CD14-positive monocyte (primary cell): Measurements from ENCODE around the gene SLC12A6. TPM values are rescaled to one million over a fixed set of nuclear protein-coding genes. Genes with fewer than 3 reads are reported as not detected.

Source experiments
- DNase-seq, 3 donors: peaks; one replicate each; pipeline ENCODE4 v3.0.0-alpha.2; 2011 to 2022
- H2AFZ ChIP-seq: 2 replicates; pipeline ENCODE4 v1.6.0; 2012; ENCODE audit warnings: mild to moderate bottlenecking, low read depth, low read length, inconsistent platforms; ENCODE audit not compliant: insufficient read depth, poor library complexity, severe bottlenecking
- H3K27ac ChIP-seq, 2 donors: 1 replicate in 1 of 2; 2 replicates in 1 of 2; pipeline ENCODE4 v1.5.1; 2012 to 2013; ENCODE audit warnings: low read length in 2 of 2, control low read depth in 1 of 2, inconsistent platforms in 1 of 2, low read depth in 1 of 2, mild to moderate bottlenecking in 1 of 2
- H3K27me3 ChIP-seq, 2 donors: one replicate each; pipeline versions ENCODE4 v1.6.0 to v1.6.1; 2011 to 2013; ENCODE audit warnings: low read length in 2 of 2; ENCODE audit not compliant: control insufficient read depth in 2 of 2, insufficient read depth in 2 of 2
- H3K36me3 ChIP-seq, 2 donors: replicated peaks in 1 of 2; 1 replicate in 1 of 2; 2 replicates in 1 of 2; pipeline versions ENCODE4 v1.5.1 to v1.6.1; 2012 to 2013; ENCODE audit warnings: low read length in 2 of 2, control low read depth in 1 of 2, inconsistent platforms in 1 of 2, mild to moderate bottlenecking in 1 of 2; ENCODE audit not compliant: insufficient read depth in 2 of 2, control insufficient read depth in 1 of 2
- H3K4me1 ChIP-seq, 2 donors: 1 replicate in 1 of 2; 2 replicates in 1 of 2; pipeline versions ENCODE4 v1.5.1 to v1.6.1; 2012 to 2013; ENCODE audit warnings: low read length in 2 of 2, control low read depth in 1 of 2, inconsistent platforms in 1 of 2, mild to moderate bottlenecking in 1 of 2, moderate library complexity in 1 of 2; ENCODE audit not compliant: insufficient read depth in 2 of 2, control insufficient read depth in 1 of 2
- H3K4me2 ChIP-seq: replicated peaks from 2 replicates; pipeline ENCODE3; 2012; ENCODE audit warnings: low read length, moderate library complexity, mild to moderate bottlenecking; ENCODE audit not compliant: poor library complexity, severe bottlenecking; ENCODE audit errors: extremely low read depth
- H3K4me3 ChIP-seq, 3 experiments: fragments of 200-600 bp in 1 of 3; sonication (generic) in 1 of 3; replicated peaks in 1 of 3; 1 replicate in 2 of 3; 2 replicates in 1 of 3; pipeline ENCODE4 v1.5.1; 2011 to 2013; ENCODE audit warnings: low read length in 3 of 3, mild to moderate bottlenecking in 3 of 3, control low read depth in 2 of 3, low read depth in 2 of 3, inconsistent platforms in 1 of 3, moderate library complexity in 1 of 3
- H3K79me2 ChIP-seq: 2 replicates; pipeline ENCODE4 v1.6.0; 2012; ENCODE audit warnings: mild to moderate bottlenecking, control low read depth, inconsistent platforms, low read length, moderate library complexity; ENCODE audit not compliant: insufficient read depth
- H3K9ac ChIP-seq: 2 replicates; pipeline ENCODE4 v1.6.0; 2017; ENCODE audit warnings: low read length, mild to moderate bottlenecking; ENCODE audit not compliant: insufficient read depth, poor library complexity, severe bottlenecking
- H3K9me3 ChIP-seq, 2 donors: replicated peaks in 1 of 2; 1 replicate in 1 of 2; 2 replicates in 1 of 2; pipeline versions ENCODE4 v1.5.1 to v1.6.1; 2012 to 2013; ENCODE audit warnings: low read length in 2 of 2, control low read depth in 1 of 2; ENCODE audit not compliant: control insufficient read depth in 1 of 2, insufficient read depth in 1 of 2
- H4K20me1 ChIP-seq: 2 replicates; pipeline ENCODE4 v1.6.0; 2012; ENCODE audit warnings: mild to moderate bottlenecking, low read length, control low read depth, moderate library complexity; ENCODE audit not compliant: insufficient read depth
- H3K27ac Mint-ChIP-seq, 7 donors: one replicate each; pipeline ENCODE4 v1.8.0; 2020; ENCODE audit warnings: mild to moderate bottlenecking in 7 of 7, mixed read lengths in 7 of 7, moderate library complexity in 6 of 7, inconsistent platforms in 2 of 7
- H3K27me3 Mint-ChIP-seq, 3 donors: one replicate each; pipeline ENCODE4 v1.8.0; 2021 to 2022; ENCODE audit warnings: low read depth in 3 of 3, mild to moderate bottlenecking in 3 of 3, mixed read lengths in 3 of 3, moderate library complexity in 3 of 3, inconsistent platforms in 1 of 3
- H3K36me3 Mint-ChIP-seq, 2 donors: one replicate each; pipeline ENCODE4 v1.8.0; 2020; ENCODE audit warnings: mixed read lengths in 2 of 2, inconsistent platforms in 1 of 2, mild to moderate bottlenecking in 1 of 2
- H3K4me1 Mint-ChIP-seq: one replicate; pipeline ENCODE4 v1.8.0; 2020; ENCODE audit warnings: mild to moderate bottlenecking, mixed read lengths
- H3K4me3 Mint-ChIP-seq, 2 donors: one replicate each; pipeline ENCODE4 v1.8.0; 2020; ENCODE audit warnings: mild to moderate bottlenecking in 2 of 2, mixed read lengths in 2 of 2, moderate library complexity in 1 of 2
- H3K9me3 Mint-ChIP-seq, 7 donors: one replicate each; pipeline ENCODE4 v1.8.0; 2020 to 2022; ENCODE audit warnings: mixed read lengths in 7 of 7, mild to moderate bottlenecking in 6 of 7, moderate library complexity in 6 of 7, inconsistent platforms in 2 of 7
- WGBS: methylation state at CpG from one replicate; pipeline ENCODE4 v1.1.5; 2013; ENCODE audit warnings: missing lambda C conversion rate; ENCODE audit not compliant: insufficient coverage; 5-methylcytosine and 5-hydroxymethylcytosine counted together
- intact Hi-C, 2 donors: fragments of 100-400 bp; cut with micrococcal nuclease; formaldehyde crosslinking; loops; one replicate each; pipeline versions ENCODE4 v1.15.0 to v1.15.1; 2023
- polyA plus RNA-seq, 3 donors: library from polyadenylated mRNA; depleted of rRNA in 1 of 3; unstranded in 2 of 3; stranded (reverse) in 1 of 3; fragments of 300-500 nt in 2 of 3; fragments of >200 nt in 1 of 3; fragmentation: Illumina TruSeq in 2 of 3; gene quantifications; 1 replicate in 2 of 3; 2 replicates in 1 of 3; pipeline ENCODE4 v1.2.3, GENCODE V29; 2012 to 2021
- TF ChIP-seq, protein P1 (sequence below): fragments of 200-600 bp; IDR thresholded peaks from one replicate; pipeline ENCODE4 v1.8.0; 2022; ENCODE audit warnings: antibody characterized with exemption, mild to moderate bottlenecking

The SLC12A6 gene
- polyA plus RNA-seq, 3 donors = 5.4 to 80.0 (median 8.0) TPM

DNA sequence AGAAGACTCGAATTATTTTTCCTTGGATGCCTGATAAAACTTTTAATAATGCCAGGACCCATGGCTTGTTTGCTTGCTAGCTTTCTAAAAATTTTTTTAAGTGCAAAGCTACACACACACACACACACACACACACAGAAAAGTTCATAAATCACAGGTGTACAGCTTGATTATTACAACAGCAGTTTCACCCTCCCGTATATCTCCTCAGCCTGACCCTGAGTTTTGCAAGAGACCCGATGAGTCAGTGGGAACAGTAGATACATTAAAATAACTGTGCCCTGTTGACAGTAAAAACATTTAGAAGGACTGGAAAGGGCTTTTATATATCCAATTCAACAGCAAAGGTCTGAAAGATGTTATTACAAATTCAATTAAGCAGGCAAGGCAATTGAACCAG is 66.1 kb downstream of the SLC12A6 start:
- no peak overlapping the region for H3K27ac ChIP-seq
- peak overlapping the region in 4 of 7 donors; percentile 12 to 46 (median 28) for H3K27ac Mint-ChIP-seq

DNA sequence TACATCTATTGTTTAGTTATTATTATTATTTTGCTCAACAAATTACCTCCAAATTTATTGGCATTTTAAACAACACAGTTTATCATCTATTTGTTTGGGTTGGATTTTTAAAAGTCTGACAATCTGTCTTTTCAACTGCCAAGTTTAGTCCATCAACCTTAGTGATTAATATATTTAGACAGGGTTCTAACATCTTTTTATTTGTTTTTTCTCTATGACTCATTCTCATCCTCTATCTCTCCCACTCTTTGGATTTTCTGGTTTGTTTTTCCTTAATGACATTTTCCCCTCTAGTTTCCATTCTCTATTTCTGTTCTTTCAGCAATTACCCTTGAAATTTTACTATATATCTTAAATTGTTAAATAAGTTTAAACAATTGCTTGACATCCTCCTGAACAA is 70.8 kb downstream of the SLC12A6 start:
- no peak for DNase-seq
- Mint-ChIP-seq H3K9me3 (peaks cover 0 to 5% (median 0%) of the 10 kb centered on the region in 7 donors), H3K4me3 (no peak overlapping the region), H3K4me1 (no peaks in the 10 kb centered on the region), H3K27me3 (peaks cover 0 to 2% (median 0%) of the 10 kb centered on the region in 3 donors), H3K27ac (no peak overlapping the region), H3K36me3 (peaks cover 40 to 69% of the 10 kb centered on the region in 2 donors)
- TF ChIP-seq, protein P1, sequence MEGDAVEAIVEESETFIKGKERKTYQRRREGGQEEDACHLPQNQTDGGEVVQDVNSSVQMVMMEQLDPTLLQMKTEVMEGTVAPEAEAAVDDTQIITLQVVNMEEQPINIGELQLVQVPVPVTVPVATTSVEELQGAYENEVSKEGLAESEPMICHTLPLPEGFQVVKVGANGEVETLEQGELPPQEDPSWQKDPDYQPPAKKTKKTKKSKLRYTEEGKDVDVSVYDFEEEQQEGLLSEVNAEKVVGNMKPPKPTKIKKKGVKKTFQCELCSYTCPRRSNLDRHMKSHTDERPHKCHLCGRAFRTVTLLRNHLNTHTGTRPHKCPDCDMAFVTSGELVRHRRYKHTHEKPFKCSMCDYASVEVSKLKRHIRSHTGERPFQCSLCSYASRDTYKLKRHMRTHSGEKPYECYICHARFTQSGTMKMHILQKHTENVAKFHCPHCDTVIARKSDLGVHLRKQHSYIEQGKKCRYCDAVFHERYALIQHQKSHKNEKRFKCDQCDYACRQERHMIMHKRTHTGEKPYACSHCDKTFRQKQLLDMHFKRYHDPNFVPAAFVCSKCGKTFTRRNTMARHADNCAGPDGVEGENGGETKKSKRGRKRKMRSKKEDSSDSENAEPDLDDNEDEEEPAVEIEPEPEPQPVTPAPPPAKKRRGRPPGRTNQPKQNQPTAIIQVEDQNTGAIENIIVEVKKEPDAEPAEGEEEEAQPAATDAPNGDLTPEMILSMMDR = no peak
- Histone ChIP-seq H3K27me3 (no peaks in the 10 kb centered on the region), H3K9me3 (no peaks in the 10 kb centered on the region), H3K79me2 (no peaks in the 10 kb centered on the region), H3K27ac (no peak overlapping the region), H3K4me2 (no peak overlapping the region), H2AFZ (no peak overlapping the region), H3K9ac (no peak overlapping the region), H3K36me3 (peaks cover 6 to 52% of the 10 kb centered on the region in 2 donors), H3K4me1 (no peaks in the 10 kb centered on the region), H4K20me1 (peaks cover 60% of the 10 kb centered on the region), H3K4me3 (no peak overlapping the region)
- intact Hi-C loops = no loop called here

More for the DNA sequence above, 66.1 kb downstream of the SLC12A6 start:
- Mint-ChIP-seq H3K9me3 (peaks cover 0 to 5% (median 0%) of the 10 kb centered on the region in 7 donors), H3K4me1 (no peaks in the 10 kb centered on the region), H3K4me3 (no peak overlapping the region), H3K36me3 (peaks cover 37 to 63% of the 10 kb centered on the region in 2 donors), H3K27me3 (peaks cover 0 to 2% (median 1%) of the 10 kb centered on the region in 3 donors)
- Histone ChIP-seq H3K4me1 (no peaks in the 10 kb centered on the region), H2AFZ (no peak overlapping the region), H3K9ac (no peak overlapping the region), H3K9me3 (no peaks in the 10 kb centered on the region), H3K4me2 (no peak overlapping the region), H3K36me3 (peaks cover 2 to 64% of the 10 kb centered on the region in 2 donors), H3K4me3 (no peak overlapping the region), H4K20me1 (peaks cover 78% of the 10 kb centered on the region), H3K27me3 (no peaks in the 10 kb centered on the region), H3K79me2 (peaks cover 5% of the 10 kb centered on the region)
- WGBS = no CpG with 5 or more reads among the region's 3 CpGs
- TF ChIP-seq, protein P1 = no peak
- no peak for DNase-seq
- intact Hi-C loops = no loop called here
